HG03196 (cell line): Measurements from ENCODE around the gene IL17REL.

Experiments used
- ATAC-seq: cut with Tn5 transposase; IDR thresholded peaks from one replicate; pipeline ENCODE4 v1.9.1; 2021; ENCODE audit not compliant: unreplicated experiment

Gene IL17REL

DNA sequence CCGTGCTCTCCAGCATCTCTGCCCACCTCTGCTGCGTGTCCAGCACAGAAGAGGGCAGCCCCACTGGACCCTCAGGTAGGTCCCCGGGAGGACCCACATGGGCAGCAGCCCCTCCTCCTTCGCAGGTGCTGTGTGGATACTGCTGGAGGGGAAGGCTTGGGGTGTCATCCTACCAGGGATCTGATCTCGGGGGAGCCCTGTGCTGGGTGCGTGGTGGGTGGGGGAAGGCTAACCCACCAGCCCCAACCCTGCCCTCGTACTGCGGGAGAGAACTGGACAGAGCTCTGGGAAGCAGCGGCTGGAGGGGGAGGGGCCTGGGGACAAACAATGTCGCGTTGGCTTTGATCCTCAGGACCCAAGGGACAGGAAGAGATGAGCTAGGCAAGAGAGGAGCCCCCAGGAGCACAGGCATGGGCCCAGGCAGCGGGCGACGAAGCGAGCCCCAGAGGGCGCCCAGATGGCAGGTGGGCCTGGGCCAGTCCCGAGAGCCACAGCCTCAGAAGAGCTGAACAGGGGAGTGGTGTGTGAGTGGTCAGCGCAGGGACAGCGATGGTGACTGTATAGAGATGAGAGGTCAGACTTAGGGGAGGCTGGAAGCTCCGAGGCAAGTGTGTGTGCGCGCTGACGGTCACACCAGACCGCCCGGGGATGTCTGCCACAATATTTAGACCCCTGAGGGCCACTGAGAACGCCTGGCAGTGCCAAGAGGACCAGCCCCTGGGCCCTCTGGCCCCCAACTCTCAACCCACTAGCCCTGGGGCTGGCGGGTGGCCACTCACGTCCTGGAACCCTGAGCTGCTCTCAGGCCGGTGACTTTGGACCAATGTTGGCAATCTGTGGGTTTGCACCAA, 53.4 kb downstream of the IL17REL start:
- ATAC-seq: no peak

DNA sequence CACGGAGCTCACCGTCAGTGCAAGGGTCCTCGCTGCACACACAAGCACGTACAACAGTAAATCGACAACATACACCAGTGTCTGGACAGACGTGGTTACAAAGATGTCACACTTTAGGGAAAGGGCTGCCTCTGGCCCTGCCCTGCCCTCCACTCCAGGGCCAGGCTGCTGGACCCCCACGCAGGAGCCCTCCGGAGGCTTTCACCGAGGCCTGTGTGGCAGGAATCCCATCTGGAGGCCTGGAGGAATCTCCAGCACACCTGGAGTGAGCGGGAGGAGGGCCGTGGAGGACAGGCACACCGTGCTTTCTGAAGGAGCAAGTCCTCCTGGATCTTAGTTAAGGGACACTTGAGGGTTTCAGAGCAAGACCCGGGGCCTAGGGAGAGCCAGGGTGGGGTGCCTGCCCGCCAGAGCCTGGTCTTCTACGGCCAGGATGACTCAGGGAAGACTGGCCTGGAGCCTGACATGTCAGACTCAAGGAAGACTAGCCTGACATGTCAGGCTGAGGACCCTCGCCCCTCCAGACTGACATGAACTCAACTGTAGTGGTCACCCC, 54.1 kb downstream of the IL17REL start:
- no peak for ATAC-seq

DNA sequence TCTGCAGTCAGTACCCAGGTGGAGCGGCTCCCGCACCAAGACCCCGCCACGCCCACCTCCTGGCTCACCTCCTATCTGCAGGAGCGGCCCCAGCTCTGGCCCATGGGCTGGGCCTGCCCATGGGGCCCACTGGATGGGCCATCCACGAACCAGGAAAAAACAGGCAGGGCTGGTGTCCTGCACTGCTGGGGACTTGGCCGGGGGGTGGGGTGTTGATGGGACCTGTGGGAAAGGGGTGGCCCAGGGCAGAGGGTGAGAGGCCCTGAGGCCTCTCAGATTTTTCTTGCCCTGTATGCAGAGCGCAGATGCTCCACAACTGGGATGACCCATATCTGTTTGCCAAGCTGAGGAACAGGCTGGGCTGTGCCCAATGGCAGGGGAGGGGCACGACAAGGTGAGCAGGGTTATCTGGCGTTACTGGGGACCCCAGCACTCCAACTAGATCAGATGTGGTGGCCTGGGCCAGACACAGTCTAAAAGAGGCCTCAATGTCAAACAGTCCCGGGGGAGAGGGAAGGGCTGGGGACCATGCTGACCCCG, 54.7 kb downstream of the IL17REL start:
- no peak for ATAC-seq

DNA sequence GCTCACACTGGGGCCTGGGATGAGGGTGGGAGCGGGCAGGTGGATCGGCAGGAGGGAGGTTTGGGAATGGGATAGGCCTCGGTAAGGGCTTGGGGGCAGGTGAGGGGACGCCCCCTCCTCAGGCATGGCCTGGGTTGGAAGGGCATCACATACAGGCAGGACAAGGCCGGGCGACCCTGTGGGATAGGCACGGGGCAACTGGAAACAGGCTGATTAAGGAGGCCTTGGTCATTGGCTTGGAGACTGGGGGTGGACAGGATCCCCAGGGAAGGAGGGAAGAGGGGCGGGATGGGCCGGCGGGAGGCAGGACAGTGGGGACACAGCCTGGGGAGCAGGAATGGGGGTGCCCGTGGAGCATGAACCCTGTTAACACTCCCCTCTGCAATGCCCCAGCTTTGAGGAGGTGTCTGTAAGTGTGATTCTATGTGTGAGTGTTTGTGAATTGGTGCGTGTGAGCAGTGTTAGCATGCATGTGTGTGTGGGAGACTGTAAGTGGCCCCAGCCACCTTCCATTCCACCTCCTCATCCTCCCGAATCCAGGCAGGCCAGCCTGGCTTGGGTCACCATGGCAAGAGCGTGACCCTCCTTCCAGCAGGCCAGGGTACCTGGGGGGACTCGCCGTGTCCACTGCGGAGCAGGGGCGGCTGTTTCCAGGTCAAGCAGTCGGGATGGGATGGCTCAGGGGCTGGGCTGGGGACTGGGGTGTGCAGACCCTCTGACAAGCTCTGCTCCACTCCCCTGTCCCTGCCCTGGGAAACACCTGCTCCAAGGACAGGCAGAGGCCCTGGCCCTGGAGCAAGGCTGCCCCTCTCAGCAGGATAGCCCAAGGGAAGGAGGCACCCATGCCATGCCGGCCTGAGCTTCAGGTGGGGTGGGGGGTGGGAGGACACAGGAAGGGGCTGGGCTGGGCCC, 55.4 kb downstream of the IL17REL start:
- no peak for ATAC-seq

DNA sequence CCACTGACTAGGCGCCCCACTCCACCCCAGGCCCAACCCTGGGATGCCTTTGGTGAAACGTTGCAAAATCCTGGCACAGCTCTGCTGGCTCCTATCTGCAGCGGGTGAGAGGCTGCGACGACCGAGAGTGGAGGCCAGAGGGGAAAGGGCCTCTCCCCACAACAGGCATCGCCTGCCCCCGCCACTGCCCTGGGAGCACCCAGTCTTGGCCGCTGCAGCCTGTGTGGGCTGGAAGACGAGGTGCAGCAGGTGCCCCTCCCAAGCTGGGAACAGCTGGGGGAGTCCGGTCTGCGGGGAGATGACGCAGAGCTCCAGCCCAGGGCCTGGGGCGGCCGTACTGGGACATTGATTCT, 56.2 kb downstream of the IL17REL start:
- ATAC-seq: no peak

DNA sequence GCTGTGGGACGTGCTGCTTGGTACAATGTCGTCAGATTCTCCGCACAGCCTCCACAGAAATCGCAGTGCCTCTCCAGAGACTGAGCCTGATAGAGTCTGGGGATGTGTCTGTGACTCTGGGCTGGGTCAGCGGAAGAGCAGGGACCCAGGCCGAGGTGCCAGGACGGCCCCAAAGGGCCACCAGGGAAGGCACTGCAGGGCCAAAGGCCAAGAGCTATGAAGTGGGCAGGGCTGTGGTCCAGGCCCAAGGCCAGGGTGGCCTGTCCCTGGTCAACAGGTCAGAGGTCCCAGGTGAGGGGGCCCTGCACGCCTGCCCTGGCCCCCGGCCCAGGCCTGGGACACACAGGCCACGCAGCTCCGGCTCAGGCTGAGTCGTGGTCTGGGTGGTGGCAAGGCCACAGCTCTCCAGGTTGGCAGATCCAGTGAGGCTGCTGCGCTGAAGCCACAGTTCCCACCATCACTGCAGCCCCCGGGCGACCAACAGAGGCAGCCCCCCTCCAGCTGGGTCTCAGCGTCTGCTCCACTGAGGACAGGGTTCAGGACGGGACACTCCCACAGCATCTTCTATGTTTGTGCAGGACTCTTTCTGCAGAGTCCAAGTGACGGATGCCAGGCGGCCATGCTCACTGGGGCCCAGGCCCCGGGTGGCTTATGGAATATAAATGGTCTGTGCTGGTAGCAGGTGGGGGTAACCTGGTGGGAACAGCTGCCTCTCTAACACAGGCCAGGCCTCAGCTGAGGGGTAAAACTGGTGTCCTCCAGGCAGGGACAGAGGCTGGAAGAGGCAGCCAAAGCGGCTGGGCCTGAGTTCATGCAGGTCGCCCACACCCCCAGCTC, 56.8 kb downstream of the IL17REL start:
- ATAC-seq: no peak

DNA sequence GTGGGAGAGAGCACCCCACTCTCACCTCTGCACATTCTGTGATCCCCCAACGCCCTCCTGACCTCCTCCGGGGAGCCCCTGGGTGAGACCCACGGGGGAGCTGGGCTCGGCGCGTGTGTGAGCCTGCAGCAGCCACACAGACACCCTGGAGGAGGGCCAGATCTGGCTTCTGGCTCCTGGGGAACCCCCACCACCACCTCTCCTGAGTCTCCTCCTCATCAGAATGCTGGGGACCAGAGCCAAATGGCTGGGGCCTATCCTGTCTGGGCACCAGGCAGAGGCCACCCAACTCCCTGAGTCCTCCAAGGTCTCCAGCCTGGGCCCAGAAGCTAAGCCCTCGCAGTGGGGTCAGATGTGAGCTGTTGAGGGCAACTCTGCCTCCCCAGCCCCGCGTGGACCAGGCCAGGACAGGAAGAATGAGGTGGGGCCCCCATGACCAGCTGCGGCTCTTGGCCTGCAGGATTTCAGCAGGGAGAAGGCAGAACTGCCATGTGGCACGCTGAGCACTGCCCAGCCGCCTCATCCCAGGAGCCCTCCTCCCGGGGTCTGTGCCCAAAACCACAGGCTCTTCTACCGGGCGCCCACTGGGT, 57.5 kb downstream of the IL17REL start:
- ATAC-seq: no peak

DNA sequence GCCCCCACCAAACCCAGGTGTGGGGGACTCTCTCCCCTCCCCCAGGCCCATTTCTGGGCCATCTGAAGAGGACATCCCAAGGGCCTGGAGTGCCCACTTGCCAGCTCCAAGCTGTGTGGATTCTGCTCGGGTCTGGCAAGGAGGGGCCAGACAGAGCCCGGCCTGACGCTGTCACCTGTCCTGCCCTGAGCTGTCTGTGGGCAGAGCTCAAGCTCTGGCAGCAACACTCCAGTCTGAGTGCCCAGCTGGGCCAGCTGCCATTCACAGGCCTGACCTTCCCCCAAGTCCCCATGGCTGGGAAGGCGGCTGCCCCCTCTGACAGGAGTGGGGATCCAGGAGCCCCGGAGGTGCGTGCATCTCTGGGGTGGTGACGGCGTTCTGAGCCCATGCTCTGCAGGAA, 58.2 kb downstream of the IL17REL start:
- ATAC-seq: no peak

DNA sequence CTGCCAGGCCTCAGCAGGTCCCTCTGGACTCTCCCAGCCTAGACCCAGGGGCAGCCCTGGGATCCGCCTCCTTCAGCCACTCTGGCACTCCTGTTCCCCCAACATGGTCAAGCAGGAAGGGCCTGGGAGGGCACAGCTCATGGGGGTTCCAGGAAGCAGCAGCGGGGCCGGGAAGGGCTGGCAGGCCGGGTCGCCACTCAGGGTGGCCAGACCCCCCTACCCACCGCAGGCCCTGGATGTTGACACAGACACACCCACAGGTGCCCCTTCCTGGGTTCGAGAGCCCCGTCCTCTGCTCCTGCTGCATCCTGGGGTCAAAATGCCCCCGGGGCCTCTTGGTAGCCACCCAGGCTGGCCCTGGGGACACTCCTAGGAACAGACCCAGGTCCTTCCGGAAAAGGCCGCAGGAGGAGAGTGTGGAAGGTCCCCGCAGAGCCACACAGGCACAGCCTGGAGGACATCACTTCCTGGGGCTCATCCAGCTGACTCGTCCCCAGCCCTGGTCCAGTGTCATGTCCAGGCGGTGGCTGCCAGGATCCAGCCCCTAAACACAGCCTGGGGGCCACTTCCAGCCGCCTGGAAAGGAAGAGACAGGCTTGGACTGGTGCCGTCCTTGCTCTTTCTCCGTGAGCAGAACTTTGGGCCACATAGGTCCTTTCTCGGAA, 58.8 kb downstream of the IL17REL start:
- no peak for ATAC-seq

DNA sequence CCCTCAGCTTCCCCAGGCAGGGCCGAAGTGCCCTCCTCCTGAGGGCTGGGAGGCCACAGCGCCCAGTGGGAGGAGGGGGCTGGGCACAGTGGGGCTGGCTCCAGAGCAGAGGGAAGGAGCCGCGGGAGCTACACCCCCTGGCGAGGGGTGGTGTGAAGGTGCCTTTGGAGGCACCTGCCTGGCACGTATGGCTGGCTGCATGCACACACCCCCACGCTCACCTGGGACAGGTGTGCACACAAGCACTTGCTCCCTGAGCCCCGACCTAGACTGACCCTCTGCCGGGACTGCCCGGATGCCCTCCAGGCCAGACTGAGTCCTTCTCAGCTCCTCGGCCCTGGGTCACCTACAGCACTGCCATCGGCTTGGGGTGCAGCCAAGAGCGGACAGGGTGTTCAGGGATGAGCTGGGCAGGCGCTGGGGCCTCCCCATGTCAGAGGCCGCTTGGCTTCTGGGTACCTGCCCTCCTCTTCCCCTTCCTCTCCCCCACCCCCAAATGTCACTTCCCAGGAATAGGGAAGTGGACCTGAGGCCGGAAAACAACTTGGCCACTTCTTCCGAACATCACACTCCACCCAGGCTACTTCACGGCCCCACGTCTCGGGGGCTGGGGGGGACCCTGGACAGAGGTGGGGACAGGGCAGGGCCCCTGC, 59.4 kb downstream of the IL17REL start:
- no peak for ATAC-seq

DNA sequence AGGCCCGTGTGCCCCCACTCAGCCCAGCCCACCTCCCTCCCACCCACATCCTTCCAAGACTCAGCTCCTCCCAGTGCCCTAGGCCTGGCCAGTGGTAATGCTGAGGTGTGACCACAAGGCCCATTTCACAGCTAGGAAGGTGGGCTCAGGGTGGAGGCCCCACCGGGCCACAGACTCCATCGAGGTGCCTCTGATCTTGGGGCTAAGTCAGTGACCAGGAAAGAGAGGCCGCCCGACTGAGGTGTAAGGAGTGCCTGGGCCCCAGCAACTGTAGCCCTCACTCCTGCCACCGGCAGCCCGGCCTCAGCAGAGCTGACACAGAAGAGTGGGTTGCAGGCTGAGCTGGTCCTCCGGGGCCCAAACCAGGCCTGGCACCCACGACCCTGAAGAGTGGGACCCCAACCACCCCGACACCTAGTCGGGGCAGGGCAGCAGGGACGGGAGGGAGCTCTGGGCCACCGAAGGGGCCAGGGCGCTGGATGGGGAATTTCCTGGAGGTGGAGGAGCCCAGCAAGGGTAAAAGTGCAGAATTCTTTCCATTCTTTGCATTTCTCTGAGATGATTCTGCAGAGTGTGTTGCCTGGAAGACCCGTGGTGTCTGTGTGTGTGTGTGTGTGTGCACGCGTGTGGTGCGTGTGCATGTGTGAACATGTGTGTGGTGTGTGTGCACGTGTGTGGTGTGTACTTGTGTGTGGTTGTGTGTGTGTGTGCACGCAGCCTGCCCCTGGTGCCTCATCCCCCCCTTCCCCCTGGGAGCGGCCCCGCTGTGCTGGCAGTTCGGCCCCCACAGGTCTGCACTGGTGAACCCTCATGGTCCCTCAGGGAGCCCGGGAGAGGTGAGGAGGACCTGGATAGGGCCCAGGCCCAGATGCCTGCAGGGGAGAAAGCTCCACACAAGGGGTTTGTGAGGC, 60.3 kb downstream of the IL17REL start:
- no peak for ATAC-seq

DNA sequence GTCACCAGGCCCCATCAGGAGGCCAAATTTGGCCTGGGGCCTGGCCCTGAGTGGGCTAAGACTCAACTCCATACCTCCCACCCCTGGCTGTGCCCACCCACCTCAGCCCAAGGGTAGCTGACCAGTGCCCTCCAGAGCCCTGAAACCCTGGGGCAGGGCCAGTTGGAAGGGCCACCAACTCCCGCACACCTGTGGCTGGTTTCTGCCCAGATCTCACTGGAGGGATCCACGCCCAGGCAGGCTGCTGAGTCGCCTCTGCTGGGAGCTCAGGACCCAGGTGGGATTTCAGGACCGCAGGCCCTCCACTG, 60.9 kb downstream of the IL17REL start:
- ATAC-seq: no peak

DNA sequence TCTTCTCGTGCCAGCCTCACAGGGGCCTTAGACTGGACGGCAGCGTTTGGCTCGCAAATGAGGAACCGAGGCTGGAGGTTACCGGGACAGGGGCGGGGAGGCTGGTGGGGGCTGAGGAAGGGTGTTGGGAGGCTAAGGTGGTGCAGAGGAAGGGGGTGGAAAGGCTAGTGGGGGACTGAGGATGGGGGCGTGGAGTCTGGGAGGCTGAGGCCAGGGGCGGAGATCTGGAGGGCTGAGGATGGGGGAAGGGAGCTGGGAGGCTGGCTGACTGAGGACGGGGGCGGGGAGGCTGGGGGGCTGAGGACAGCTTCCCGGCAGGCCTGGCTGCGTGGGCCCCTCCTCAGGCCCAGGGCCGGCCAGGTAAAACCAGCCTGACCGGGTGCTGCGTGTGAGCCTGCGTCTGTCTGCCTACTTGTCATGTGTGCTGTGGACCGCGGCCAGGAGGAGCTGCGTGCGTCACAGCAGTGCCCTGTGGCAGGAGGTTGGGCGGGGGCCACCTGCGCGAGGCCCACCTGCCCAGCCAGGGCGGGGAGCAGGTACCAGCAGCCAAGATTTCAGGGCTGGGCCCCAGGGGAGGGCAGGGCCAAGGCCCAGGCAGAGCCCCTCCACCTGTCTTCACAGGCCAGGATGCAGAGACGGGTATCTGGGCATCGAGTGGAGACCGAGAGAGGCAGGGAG, 61.4 kb downstream of the IL17REL start:
- ATAC-seq: no peak

DNA sequence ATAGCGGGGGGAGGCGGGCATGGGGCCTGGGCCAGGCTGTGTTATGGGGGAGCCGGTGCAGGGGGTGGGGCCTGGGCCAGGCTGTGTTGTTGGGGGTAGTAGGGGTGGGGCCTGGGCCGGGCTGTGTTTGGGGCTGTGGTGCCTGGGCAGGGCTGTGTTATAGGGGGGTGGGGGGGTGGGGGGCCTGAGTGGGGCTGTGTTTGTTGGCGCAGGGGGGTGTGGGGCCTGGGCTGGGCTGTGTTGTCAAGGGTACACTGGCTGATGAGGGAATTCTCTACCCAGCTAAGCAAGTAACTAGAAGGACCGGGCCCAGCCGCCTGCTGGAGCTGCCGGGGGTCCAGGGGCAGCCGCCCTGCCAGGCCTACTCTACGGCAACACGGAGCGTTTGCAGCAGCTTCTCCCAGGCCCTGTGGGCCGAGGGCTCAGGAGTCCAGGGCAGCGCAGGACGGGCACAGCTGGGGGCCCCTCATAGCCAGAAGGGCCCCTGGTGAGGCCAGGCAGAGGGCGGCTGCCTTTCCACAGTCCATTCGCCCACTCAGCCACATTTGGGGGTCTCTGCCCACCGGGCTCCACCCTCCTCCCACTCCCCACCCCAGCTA, 62.1 kb downstream of the IL17REL start:
- ATAC-seq: no peak

DNA sequence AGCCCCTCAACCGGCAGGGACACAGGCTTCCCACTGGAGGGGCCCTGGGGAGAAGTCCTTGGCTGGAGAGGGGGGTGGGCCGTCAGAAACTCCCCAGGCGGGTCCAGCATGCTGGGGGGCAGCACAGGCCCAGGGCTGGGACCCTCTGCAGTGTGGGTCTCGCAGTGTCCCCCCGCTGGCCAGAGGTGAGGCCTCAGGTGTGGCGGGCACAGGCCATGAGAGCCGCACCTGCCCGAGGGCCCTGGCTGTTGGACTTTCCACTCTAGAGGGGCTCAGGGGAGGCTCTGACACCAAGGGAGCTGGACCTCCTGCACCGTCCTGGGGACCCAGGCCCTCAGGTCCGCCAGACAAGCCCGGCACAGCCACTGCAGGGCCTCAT, 62.7 kb downstream of the IL17REL start:
- ATAC-seq: no peak

DNA sequence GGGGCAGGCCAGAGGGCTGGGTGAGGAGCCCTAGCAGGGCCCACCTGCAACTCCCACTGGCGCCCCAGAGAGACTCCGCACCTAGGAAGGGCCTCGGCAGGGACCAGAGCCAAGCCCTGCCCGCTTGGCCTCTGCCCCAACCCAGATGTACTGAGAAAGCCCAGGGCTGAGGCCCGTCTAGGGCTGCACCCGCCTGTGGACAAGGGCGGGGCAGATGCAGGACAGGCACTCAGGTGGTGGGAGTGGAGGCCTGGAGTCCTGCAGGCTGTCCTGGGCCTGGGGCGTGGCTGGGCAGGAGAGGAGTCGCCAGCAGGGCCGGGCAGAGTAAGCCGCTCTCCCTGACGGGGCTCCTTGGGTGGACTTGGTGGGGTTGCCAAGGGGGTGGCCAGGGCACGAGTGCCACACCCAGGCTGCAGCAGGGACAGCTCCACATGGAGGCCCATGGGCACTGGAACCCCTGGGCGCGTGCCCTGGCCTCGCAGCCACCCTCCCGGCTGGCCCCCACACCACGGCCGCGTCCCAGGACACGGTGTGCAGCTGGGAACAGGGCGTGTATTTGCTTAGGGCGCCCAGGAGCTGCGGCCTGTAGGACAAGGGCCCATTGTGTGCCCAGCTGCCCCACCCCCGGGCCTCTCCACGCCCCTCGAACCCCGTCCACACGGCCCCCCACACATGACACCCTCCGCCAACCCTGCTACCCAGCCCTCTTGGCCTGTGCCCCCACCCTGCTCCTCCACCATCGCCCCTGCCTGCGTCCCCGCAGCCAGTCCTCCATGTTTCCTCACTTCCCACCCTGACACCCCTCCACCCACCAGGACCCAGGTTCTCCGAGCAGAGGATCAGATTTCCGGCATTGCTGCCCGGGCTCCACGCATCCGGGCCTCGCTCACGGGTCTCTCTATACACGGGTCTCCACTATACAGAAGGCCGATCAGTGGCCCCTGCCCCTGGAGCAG, 63.3 kb downstream of the IL17REL start:
- ATAC-seq: no peak
